ENCODE data around the gene GUCA2A.

Gene GUCA2A

DNA sequence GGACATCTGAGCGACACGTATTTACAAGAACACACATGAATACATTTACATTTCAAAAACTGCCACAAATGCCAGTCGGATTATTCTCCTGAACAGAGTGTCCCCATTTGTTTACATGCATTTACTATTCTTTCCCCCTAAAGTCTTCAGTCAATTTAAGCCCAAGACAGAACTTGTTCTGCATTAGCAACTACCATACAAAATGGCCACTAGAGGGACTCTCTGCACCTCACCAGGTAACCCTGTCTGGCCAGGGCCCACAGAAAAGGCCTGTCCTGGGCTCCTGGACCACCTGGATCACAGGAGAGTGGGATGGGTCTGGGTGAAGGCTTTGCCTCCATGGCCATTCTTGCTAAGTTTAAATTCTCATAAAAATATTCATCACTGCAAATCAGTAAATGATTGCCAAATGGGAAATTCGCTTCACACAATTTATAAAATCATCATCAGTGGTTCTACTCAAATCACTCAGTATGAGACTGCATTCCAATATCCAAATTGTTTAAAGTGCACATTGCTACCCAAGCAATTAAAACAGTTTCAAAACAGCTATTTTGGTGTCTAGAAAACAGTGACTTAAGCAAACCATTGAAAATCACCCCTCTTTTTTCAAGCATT is 12.5 kb upstream of the GUCA2A start:
- DNase-seq = peak; percentile 70

DNA sequence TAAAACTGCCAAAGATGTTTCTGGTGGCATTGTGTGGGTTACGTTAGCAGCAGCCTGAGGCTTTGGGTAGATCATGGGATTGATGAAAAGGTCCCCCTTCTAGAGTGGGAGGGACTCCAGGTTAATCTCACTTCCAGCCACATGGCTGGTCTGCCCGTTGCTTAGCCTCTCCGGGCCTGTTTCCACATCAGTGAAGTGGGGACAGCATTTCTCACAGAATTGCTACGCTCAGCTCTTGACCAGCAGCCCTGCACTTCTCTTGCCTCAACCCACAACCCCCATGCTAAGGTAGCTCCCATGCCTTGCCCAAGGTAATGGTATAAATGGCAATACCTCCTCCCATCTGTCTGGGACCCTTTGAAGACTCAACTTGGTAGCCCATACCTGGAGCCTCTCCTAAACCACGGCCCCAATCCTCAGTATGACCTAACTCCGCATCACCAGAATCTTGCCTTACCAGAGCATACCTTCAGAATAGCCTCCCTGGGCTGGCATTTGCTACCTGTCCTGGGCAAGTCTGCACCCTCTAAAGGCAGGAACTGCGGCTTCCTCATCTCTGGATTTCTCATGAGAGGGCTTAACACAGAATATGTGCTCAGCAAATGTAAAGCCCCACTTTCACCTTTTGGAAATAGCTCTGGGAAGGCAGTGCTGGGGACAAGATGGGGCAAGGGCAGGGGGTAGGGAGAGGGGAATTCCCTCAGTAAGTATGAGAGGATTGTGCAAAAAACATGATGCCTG is 10.9 kb upstream of the GUCA2A start:
- DNase-seq = no peak

- DNase-seq = no peak
These were observed 9.6 kb upstream of the GUCA2A start for GRCh38 chr1:42173961-42174735.

- peak; percentile 82 for DNase-seq
These were observed 8.8 kb upstream of the GUCA2A start for GRCh38 chr1:42173155-42173933.

DNA sequence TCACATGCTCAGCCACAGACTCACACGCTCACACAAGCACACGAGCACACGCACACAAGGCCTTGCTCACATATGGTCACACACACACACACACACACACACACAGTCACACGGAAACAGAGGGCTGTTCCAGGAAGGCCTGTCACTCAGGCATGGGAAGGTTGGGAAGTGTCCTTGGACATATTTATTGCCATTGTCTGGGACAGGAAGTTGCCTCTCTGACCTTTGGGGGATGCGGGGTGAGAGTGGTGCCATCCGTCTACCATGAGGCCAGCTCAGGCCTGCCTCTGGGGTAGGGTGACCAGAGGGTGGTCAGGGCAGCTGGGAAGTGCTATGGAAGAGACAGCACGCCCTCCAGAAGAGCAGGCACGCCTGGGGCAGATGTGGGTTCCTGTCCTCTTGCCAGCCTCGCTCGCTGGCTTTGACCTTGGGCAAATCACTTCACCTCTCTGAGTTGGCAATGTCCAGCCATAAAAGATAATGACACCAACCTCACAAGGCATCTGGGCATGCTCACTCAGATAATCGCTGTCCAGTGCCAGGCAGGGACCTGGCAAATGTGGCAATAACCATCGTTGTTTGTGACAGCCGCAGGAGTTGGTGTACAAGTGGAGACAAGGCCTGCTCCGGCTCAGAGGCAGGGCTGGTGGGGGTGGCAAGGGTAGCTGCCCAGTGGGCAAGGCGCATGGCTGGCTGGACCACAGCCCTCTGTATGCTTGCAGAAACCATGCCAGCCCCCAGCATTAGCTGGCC is 8.0 kb upstream of the GUCA2A start:
- no peak for DNase-seq

GRCh38 chr1:42171679-42172266 is 7.2 kb upstream of the GUCA2A start:
- DNase-seq = no peak

- DNase-seq = peak; percentile 77
These were observed 6.5 kb upstream of the GUCA2A start for GRCh38 chr1:42170779-42171621.

DNA sequence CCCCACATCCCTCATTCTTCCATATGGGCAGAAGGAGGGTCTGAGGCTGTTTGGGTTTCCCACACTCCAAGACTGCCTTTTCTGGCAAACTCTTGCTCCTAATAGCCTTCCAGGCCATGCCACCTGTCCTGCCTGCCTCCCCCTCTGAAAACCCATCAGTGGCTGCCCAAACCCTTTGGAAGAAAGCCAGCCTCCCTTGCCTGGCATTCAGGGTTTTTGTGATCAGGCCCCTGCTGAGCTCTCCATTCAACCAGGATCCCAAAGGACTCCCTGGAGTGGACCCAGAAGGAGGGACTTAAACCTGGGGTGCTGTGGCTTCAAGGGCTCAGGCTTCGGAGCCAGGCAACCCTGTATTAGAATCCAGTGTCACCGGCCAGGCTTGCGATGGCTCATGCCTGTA is 4.2 kb upstream of the GUCA2A start:
- no peak for DNase-seq

GRCh38 chr1:42168391-42168670 is 3.8 kb upstream of the GUCA2A start:
- no peak for DNase-seq

- peak; percentile 49 for DNase-seq
These were observed 3.3 kb upstream of the GUCA2A start for GRCh38 chr1:42167611-42168390.

DNA sequence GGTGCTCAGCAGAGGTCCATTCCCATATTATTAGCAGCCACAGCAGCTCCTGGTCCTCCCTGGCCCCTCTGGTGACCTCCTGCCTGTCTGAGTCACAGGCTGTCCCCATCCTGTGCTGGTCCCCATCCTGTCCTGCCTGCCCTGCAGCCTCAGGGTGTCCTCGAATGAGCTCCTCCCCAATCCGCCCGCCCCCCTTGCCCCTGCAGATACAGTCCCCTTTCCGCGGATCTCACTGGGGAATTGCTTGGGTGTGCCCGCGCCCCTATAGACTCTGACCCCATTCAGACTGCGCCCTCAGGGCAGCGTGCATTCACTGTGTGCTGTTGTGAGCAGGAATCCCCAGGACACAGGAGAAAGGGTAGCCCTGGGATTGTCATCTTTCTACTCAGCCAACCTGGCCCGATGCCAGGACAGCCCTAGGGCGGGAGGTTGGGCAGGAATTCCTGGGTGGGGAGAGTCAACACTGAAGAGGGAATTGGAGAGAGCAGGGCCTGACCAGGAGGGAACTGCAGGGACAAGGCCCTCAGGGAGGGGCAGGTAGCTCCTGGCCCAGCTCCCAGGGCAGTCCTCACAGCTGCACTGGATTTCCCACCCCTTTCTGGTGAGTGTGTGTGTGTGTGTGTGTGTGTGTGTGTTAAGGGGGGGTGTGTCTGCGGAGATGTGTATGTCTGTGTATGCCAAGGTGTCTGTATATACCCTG is 1.1 kb upstream of the GUCA2A start:
- DNase-seq = peak; percentile 58

DNA sequence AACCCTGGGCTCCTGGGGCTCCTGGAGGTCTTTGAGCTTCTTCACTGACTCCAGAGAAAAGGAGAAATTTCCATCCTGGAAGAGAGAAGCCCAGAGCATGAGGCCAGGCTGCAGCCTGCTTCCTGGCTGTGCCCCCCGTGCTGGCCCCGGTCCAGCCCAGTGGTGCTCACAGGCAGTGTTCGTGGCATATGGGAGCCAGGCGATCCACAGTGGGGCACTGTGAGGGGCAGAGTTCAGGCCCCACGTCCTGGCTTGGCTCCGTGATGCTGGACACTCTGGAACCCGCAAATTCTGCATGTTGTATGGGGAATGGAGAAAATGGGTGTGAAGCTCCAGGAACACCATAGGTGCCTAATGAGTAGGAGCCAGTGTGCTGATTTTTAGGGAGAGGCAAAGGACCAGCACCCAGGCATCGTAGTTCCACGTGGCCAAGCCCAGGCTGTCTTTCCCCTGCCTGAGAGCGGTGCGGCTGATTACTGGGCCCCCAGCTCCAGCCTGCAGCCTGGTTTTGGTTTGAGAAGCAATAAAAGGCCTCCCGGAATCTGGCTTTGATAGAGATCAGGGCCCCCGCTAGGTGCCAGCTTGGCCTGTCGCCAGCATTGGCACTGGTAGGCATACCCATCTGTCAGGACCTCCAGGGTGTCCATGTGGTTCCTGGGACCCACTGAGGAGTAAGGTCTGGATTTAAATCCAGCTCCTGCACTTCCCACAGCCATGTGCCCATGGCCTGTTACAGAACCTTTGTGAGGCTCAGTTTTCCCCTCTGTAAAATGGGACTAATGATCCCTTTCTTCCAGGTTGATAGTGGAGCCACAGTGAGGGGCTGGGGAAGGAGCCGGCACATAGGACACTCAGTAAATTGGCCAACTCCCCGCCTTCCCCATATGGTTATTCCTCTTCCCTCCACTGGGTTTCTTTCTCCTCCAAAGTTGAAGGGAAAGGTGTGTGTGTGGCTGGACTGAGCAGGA is 725 bp downstream of the GUCA2A start:
- no peak for DNase-seq

- no peak for DNase-seq
These were observed 1.4 kb downstream of the GUCA2A start for GRCh38 chr1:42163114-42163513.

- DNase-seq = no peak
These were observed 2.4 kb downstream of the GUCA2A start for GRCh38 chr1:42162181-42162580.

- no peak for DNase-seq
These were observed 6.4 kb downstream of the GUCA2A start for GRCh38 chr1:42158189-42158588.

GRCh38 chr1:42157667-42158066 is 6.9 kb downstream of the GUCA2A start:
- DNase-seq = peak; percentile 22

- DNase-seq = no peak
These were observed 9.2 kb downstream of the GUCA2A start for GRCh38 chr1:42155362-42155761.

GRCh38 chr1:42154685-42155084 is 9.9 kb downstream of the GUCA2A start:
- DNase-seq = no peak

- DNase-seq = no peak
These were observed 10.9 kb downstream of the GUCA2A start for GRCh38 chr1:42153624-42154023.
